Mesendoderm (in vitro differentiated cells): ENCODE data around the gene CIDEB.

Source experiments
- DNase-seq: peaks from one replicate; pipeline ENCODE4 v3.0.0; 2013
- H2AK5ac ChIP-seq: 2 replicates; pipeline ENCODE4 v1.6.1; 2013; ENCODE audit warnings: low read length, inconsistent platforms
- H2BK120ac ChIP-seq: 2 replicates; pipeline ENCODE4 v1.6.1; 2013; ENCODE audit warnings: low read depth, mild to moderate bottlenecking, low read length, moderate library complexity, mixed read lengths
- H2BK15ac ChIP-seq: replicated peaks from 2 replicates; pipeline ENCODE4 v1.6.1; 2013; ENCODE audit warnings: low read depth, mild to moderate bottlenecking, moderate library complexity
- H2BK5ac ChIP-seq: 2 replicates; pipeline ENCODE4 v1.6.1; 2013; ENCODE audit warnings: low read length, inconsistent platforms
- H3K18ac ChIP-seq: 2 replicates; pipeline ENCODE4 v1.6.1; 2013; ENCODE audit warnings: mild to moderate bottlenecking, low read length, mixed read lengths
- H3K23ac ChIP-seq: one replicate; pipeline ENCODE4 v1.6.1; 2013; ENCODE audit warnings: low read length
- H3K27ac ChIP-seq: 2 replicates; pipeline ENCODE4 v1.5.1; 2013; ENCODE audit warnings: low read depth, mild to moderate bottlenecking, inconsistent platforms, low read length, moderate library complexity
- H3K27me3 ChIP-seq: 2 replicates; pipeline ENCODE4 v1.6.1; 2013; ENCODE audit warnings: low read length, control low read depth, mild to moderate bottlenecking, inconsistent platforms; ENCODE audit not compliant: insufficient read depth, poor library complexity
- H3K36me3 ChIP-seq: 2 replicates; pipeline ENCODE4 v1.6.1; 2013; ENCODE audit warnings: low read length, inconsistent platforms; ENCODE audit not compliant: control insufficient read depth, insufficient read depth
- H3K4ac ChIP-seq: one replicate; pipeline ENCODE4 v1.6.1; 2013; ENCODE audit warnings: low read depth, mild to moderate bottlenecking, low read length, moderate library complexity
- H3K4me1 ChIP-seq: 2 replicates; pipeline ENCODE4 v1.6.1; 2013; ENCODE audit warnings: low read depth, low read length, inconsistent platforms; ENCODE audit not compliant: control insufficient read depth
- H3K4me2 ChIP-seq: 2 replicates; pipeline ENCODE4 v1.6.1; 2013; ENCODE audit warnings: low read length
- H3K4me3 ChIP-seq: 2 replicates; pipeline ENCODE4 v1.5.1; 2013; ENCODE audit warnings: mild to moderate bottlenecking, low read length
- H3K56ac ChIP-seq: one replicate; pipeline ENCODE4 v1.6.1; 2013; ENCODE audit warnings: low read length
- H3K79me1 ChIP-seq: 2 replicates; pipeline ENCODE4 v1.6.1; 2013; ENCODE audit warnings: low read length, inconsistent platforms
- H3K79me2 ChIP-seq: 2 replicates; pipeline ENCODE4 v1.6.1; 2013; ENCODE audit warnings: mild to moderate bottlenecking, low read length; ENCODE audit not compliant: control insufficient read depth, insufficient read depth
- H3K9ac ChIP-seq: 2 replicates; pipeline ENCODE4 v1.6.1; 2013; ENCODE audit warnings: low read length, inconsistent platforms
- H4K5ac ChIP-seq: one replicate; pipeline ENCODE4 v1.6.1; 2013; ENCODE audit warnings: low read length
- H4K8ac ChIP-seq: one replicate; pipeline ENCODE4 v1.6.1; 2013; ENCODE audit warnings: low read depth, mild to moderate bottlenecking, control low read depth, low read length, moderate library complexity
- WGBS: extraction: QIAGEN DNeasy Blood & Tissue Kit; methylation state at CpG from one replicate; pipeline ENCODE4 v1.1.7; 2013; ENCODE audit warnings: low lambda C conversion rate, missing lambda C conversion rate; ENCODE audit not compliant: insufficient coverage; ENCODE audit errors: extremely low coverage; 5-methylcytosine and 5-hydroxymethylcytosine counted together

The CIDEB gene

DNA sequence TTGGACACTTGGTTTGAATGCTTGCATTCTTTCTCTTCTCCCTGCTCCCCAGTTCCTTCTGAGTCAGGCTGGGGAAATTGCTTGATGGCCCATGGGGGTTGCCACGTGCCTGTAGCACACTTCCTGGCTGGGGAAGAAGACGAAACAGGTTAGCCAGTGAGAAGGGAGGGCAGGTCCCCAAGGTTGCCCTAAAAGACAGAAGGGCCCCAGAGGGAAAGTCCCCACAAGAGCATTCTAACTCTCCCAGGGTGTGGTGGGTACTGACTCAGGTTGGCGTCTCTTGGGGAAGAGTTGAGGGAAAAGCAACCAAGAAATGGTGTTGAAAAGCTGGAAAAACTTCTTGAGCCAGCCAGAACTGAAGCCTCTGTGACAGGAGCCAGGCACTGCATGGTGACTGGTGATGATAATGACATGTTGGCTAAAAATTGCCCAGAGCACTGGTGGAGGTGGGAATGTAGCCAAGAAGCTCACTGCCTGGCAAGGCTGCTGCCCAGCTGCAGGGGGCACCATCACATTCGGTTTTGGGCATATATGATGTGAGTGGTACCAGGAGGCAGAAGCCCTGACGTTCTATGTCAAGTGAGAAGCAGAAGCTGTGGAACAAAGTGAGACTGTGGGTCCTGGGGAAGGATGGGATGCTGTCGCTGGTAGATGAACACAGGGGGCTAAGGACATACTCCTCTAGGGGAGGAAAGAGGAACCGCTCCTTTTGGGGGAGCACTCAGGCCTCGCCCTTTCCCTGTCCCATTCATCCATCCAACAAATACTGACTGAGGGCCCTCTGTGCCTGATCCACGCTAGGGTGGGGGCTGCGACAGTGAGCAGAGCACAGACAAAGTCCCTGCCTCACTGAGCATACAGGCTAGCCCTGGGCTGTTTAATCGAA is 28.2 kb downstream of the CIDEB start:
- DNase-seq, result no peak

DNA sequence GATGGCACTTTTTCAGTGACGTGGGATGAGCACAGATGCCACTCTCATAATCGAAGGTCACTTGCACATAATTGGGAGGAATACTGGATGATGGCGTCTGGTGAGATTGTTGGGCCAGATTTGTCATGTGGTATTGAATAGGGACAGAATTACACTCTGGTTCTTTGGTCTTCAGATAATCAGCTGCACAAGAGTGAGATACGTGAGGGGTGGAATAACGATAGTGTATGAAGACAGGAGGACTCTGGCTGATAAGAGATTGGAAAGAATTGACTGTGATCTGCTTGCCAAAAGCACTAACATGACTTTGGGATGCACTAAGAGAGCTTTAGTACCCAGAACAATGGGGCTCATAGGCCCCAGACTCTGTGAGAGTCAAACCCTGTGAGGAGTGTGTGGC is 29.4 kb downstream of the CIDEB start:
- H3K18ac ChIP-seq, result no peak overlapping the region
- no peak overlapping the region for H3K23ac ChIP-seq
- no peaks in the 10 kb centered on the region for H3K79me1 ChIP-seq
- no peak overlapping the region for H3K4ac ChIP-seq
- H4K8ac ChIP-seq, result no peak overlapping the region
- H3K36me3 ChIP-seq, result no peaks in the 10 kb centered on the region
- no peak overlapping the region for H2BK15ac ChIP-seq
- no peak overlapping the region for H3K4me2 ChIP-seq
- H3K56ac ChIP-seq, result no peak overlapping the region
- H3K27me3 ChIP-seq, result no peaks in the 10 kb centered on the region
- H4K5ac ChIP-seq, result no peak overlapping the region
- H3K27ac ChIP-seq, result no peak overlapping the region
- no peak overlapping the region for H3K9ac ChIP-seq
- no peak for DNase-seq
- no peaks in the 10 kb centered on the region for H3K79me2 ChIP-seq
- no peak overlapping the region for H2AK5ac ChIP-seq
- no peaks in the 10 kb centered on the region for H3K4me1 ChIP-seq
- no CpG with 5 or more reads among the region's 5 CpGs for WGBS
- no peak overlapping the region for H2BK5ac ChIP-seq
- H3K4me3 ChIP-seq, result no peak overlapping the region
- no peak overlapping the region for H2BK120ac ChIP-seq

More for the DNA sequence above, 28.2 kb downstream of the CIDEB start:
- H2BK15ac ChIP-seq, result no peak overlapping the region
- no peaks in the 10 kb centered on the region for H3K79me2 ChIP-seq
- H3K27me3 ChIP-seq, result no peaks in the 10 kb centered on the region
- no peak overlapping the region for H2AK5ac ChIP-seq
- no CpG with 5 or more reads among the region's 11 CpGs for WGBS
- H4K8ac ChIP-seq, result no peak overlapping the region
- H2BK120ac ChIP-seq, result no peak overlapping the region
- H3K23ac ChIP-seq, result no peak overlapping the region
- H3K4me3 ChIP-seq, result no peak overlapping the region
- no peak overlapping the region for H3K4me2 ChIP-seq
- H3K4me1 ChIP-seq, result no peaks in the 10 kb centered on the region
- no peak overlapping the region for H3K4ac ChIP-seq
- no peak overlapping the region for H3K56ac ChIP-seq
- no peak overlapping the region for H3K9ac ChIP-seq
- no peaks in the 10 kb centered on the region for H3K79me1 ChIP-seq
- no peak overlapping the region for H4K5ac ChIP-seq
- no peak overlapping the region for H2BK5ac ChIP-seq
- H3K27ac ChIP-seq, result no peak overlapping the region
- H3K36me3 ChIP-seq, result no peaks in the 10 kb centered on the region
- no peak overlapping the region for H3K18ac ChIP-seq

DNA sequence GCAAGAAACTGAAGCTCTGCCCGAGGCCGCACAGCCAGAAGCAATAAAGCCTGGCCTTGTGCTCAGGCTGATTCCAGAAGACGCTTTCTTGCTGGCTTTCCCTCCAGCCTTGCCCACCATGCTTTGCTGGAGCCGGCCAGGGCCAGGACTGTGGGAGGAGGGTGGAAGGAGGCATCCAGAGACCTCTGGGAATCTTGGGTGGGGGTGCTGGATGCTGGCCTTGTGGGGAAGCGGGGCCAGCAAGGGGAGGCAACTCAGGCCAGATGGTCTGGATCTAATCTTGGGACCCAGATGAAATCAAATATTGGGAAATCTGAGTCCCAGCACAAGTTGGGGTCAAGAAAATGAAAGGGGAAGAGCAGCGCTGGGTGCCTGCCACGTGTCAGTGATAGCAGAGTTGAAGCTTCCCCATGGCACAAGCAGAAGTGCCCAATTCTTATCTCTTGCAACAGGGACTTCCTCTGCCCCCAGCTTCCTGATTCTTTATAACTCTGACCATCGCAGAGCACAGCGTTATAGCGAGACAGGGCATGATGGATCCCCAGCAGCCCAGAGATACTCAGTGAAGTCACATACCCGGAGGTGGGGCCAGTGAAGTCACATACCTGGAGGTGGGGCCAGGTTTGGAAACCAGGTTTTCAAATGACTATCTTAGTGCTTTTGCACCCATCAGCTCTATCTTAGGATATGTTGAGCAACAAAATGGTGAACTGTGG is 30.0 kb downstream of the CIDEB start:
- Histone ChIP-seq H2BK15ac (no peak overlapping the region), H3K18ac (no peak overlapping the region), H2BK120ac (no peak overlapping the region), H3K79me2 (no peaks in the 10 kb centered on the region), H2BK5ac (no peak overlapping the region), H3K4me2 (no peak overlapping the region), H4K8ac (no peak overlapping the region), H2AK5ac (no peak overlapping the region), H3K79me1 (no peaks in the 10 kb centered on the region), H3K4ac (no peak overlapping the region), H3K23ac (no peak overlapping the region), H3K36me3 (no peaks in the 10 kb centered on the region), H3K56ac (no peak overlapping the region), H3K4me1 (no peaks in the 10 kb centered on the region), H3K27me3 (no peaks in the 10 kb centered on the region), H3K9ac (no peak overlapping the region), H3K27ac (no peak overlapping the region), H3K4me3 (no peak overlapping the region), H4K5ac (no peak overlapping the region)
- WGBS, result no CpG with 5 or more reads among the region's 11 CpGs
- no peak for DNase-seq

DNA sequence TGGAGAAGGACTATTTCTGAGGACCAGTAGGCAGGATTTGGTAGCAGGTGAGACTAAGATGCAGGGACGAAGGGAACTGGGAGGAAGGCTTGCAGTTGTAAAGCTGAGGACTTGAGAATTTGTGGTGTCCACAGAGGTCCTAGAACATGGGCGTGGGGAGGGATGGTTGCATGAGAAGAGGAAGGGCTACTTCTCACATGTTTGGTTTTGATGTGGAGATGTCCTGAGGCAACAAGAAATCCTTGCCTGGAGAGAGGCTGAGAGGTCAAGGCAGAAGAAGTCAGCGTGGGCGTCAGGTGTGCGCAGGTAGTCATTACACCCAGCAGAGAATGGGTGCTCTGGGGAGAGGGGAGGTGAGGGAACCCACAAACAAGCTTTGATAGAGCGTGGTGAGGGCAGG is 30.7 kb downstream of the CIDEB start:
- no peak overlapping the region for H2BK120ac ChIP-seq
- H2BK15ac ChIP-seq, result no peak overlapping the region
- no peak overlapping the region for H4K8ac ChIP-seq
- no peak for DNase-seq
- no peak overlapping the region for H3K4ac ChIP-seq
- no peak overlapping the region for H3K4me3 ChIP-seq
- no peak overlapping the region for H3K9ac ChIP-seq
- H2AK5ac ChIP-seq, result no peak overlapping the region
- no CpG with 5 or more reads among the region's 6 CpGs for WGBS
- H3K23ac ChIP-seq, result no peak overlapping the region
- H4K5ac ChIP-seq, result no peak overlapping the region
- H3K4me1 ChIP-seq, result no peaks in the 10 kb centered on the region
- H3K79me2 ChIP-seq, result no peaks in the 10 kb centered on the region
- no peak overlapping the region for H3K18ac ChIP-seq
- no peak overlapping the region for H3K56ac ChIP-seq
- no peak overlapping the region for H3K4me2 ChIP-seq
- no peaks in the 10 kb centered on the region for H3K36me3 ChIP-seq
- H3K27ac ChIP-seq, result no peak overlapping the region
- H3K27me3 ChIP-seq, result no peaks in the 10 kb centered on the region
- no peaks in the 10 kb centered on the region for H3K79me1 ChIP-seq
- H2BK5ac ChIP-seq, result no peak overlapping the region

DNA sequence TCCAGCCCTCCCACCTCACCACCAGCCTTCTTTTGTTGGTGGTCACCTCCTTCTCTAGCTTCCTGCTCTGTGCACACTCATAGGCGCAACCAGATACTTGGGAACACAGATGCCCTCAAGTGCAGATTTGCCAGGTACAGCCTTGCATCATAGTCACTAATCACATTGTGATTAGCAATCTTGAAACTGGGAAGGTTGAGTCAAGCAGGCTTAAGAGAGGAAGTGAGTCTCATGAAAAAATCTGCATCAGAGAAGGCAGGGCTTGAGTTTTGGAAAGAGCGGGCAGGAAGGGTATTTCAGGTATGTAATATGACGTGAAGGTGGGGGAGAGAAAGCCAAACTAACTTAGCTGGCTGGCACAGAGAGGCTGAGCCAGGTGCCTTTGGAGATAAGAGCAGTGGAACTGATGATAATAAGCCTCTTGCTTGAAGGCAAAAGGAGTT is 33.7 kb downstream of the CIDEB start:
- H3K9ac ChIP-seq, result no peak overlapping the region
- no peak overlapping the region for H3K4me2 ChIP-seq
- no peaks in the 10 kb centered on the region for H3K79me2 ChIP-seq
- no peak overlapping the region for H3K4me3 ChIP-seq
- no peak overlapping the region for H4K8ac ChIP-seq
- no peak overlapping the region for H3K18ac ChIP-seq
- DNase-seq, result peak; percentile 23
- no peak overlapping the region for H3K23ac ChIP-seq
- no peak overlapping the region for H4K5ac ChIP-seq
- H2BK120ac ChIP-seq, result no peak overlapping the region
- no peak overlapping the region for H2AK5ac ChIP-seq
- H3K4me1 ChIP-seq, result no peaks in the 10 kb centered on the region
- H3K56ac ChIP-seq, result no peak overlapping the region
- H3K27ac ChIP-seq, result no peak overlapping the region
- H2BK15ac ChIP-seq, result no peak overlapping the region
- H3K27me3 ChIP-seq, result no peaks in the 10 kb centered on the region
- H3K36me3 ChIP-seq, result no peaks in the 10 kb centered on the region
- no CpG with 5 or more reads among the region's 3 CpGs for WGBS
- H3K4ac ChIP-seq, result no peak overlapping the region
- H2BK5ac ChIP-seq, result no peak overlapping the region
- H3K79me1 ChIP-seq, result no peaks in the 10 kb centered on the region
